Fibroblast of the aortic adventitia (primary cell): Measurements from ENCODE around the gene UBL3. TPM values are rescaled to one million over a fixed set of nuclear protein-coding genes. Genes with fewer than 3 reads are reported as not detected.
A peak's percentile ranks its signal among the peaks of the same experiment; 100 is the strongest.

Source experiments
- DNase-seq: peaks from one replicate; pipeline ENCODE4 v3.0.0-alpha.2; 2010; ENCODE audit warnings: low read depth
- H3K4me3 ChIP-seq: 2 replicates; pipeline ENCODE4 v1.5.1; 2011; ENCODE audit warnings: low read depth, mild to moderate bottlenecking, control low read depth, low read length, moderate library complexity
- CTCF ChIP-seq: IDR thresholded peaks from 2 replicates; pipeline ENCODE4 v1.5.1; 2011; ENCODE audit warnings: mild to moderate bottlenecking, low read length, control low read depth, inconsistent platforms; ENCODE audit not compliant: insufficient read depth
- total RNA-seq: library from RNA; depleted of rRNA; stranded (reverse); fragments of >200 nt; gene quantifications from 2 replicates; pipeline ENCODE4 v1.2.3, GENCODE V29; 2012; ENCODE audit warnings: low replicate concordance

The UBL3 gene
- total RNA-seq, 1 donor = 57.7 TPM

GRCh38 chr13:29737061-29737460 is 113.4 kb downstream of the UBL3 start:
- H3K4me3 ChIP-seq = no peak overlapping the region
- TF ChIP-seq CTCF = no peak
- no peak for DNase-seq

GRCh38 chr13:29733147-29733611 is 117.2 kb downstream of the UBL3 start:
- no peak for TF ChIP-seq CTCF
- DNase-seq = no peak

DNA sequence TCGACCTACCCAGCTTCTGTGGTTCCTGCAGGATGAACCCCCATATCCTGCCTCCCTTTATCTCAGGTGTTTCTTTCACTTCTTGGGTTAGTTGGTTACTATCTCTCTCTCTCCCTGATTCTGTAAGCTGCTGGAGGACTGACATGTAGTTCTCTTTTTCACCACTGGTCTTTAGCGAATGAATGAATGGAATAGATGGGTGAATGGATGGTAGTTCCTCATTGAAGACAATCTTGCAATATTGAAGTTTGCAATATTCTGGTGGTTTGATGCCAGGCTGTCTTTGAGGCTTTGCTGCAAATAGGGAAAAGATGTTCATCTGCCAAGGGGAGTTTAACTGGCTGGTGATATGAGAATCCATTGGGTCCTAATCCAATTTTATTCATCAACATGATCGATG is 120.2 kb downstream of the UBL3 start:
- no peak overlapping the region for H3K4me3 ChIP-seq
- peak; percentile 23 for TF ChIP-seq CTCF
- no peak for DNase-seq

More at GRCh38 chr13:29733147-29733611, 117.2 kb downstream of the UBL3 start:
- no peak overlapping the region for H3K4me3 ChIP-seq

DNA sequence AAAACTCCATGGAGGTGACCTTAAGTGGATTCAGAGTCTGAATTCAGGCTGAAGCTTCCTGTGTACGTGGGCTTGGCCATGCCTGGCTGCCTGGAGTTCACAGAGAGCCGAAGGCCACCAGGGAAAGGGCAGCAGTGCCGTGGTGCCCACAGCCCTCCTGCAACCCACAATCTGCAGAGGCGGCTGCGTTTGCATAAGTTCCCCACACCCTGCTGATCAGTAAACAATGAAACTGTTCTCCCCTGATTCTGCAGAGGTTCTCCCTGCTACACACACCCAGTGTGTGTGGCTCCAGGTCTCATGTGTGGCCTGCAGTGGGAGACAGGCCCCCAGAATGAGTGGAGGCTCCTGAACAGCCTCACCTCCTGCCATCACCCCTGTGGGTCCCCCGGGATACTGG is 128.0 kb downstream of the UBL3 start:
- DNase-seq = no peak
- H3K4me3 ChIP-seq = no peak overlapping the region
- TF ChIP-seq CTCF = no peak

GRCh38 chr13:29721766-29722165 is 128.7 kb downstream of the UBL3 start:
- no peak for DNase-seq
- no peak overlapping the region for H3K4me3 ChIP-seq
- TF ChIP-seq CTCF = no peak

- no peak overlapping the region for H3K4me3 ChIP-seq
- DNase-seq = no peak
- TF ChIP-seq CTCF = no peak
Measured at GRCh38 chr13:29718694-29719093, 131.7 kb downstream of the UBL3 start.

DNA sequence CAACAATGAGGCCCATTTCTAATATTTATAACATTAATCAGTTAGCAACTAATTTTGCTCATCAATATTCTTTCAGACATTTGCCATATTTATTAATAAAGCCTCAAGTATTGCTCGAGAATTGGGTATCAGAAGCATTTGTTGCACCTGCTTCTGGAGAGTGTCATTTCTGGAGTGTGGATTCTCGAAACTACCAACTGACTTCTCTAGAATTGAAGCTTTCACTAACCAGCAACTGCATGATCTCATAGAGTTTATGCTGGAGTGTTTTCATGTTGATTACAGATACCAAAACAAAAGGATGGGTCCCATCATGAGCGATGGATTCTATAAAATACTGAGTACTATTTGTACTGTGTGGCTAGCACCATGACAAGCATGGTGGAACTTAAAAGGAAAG is 133.9 kb downstream of the UBL3 start:
- TF ChIP-seq CTCF = no peak
- H3K4me3 ChIP-seq = no peak overlapping the region
- DNase-seq = no peak
